GM19240 (cell line): ENCODE results near the gene TMCO6.

Experiments
- DNase-seq: peaks from one replicate; pipeline ENCODE4 v3.0.0; 2011; ENCODE audit warnings: low spot score; ENCODE audit not compliant: insufficient read length

TMCO6 gene

GRCh38 chr5:140672455-140673186, 33.4 kb downstream of the TMCO6 start:
- no peak for DNase-seq

GRCh38 chr5:140673187-140673976, 34.1 kb downstream of the TMCO6 start, which contains the start of gene DND1:
Gene DND1, minus strand, starts transcription at chr5:140673576. Its CDS starts 34 bp downstream, at chr5:140673542.
- no peak for DNase-seq

DNA sequence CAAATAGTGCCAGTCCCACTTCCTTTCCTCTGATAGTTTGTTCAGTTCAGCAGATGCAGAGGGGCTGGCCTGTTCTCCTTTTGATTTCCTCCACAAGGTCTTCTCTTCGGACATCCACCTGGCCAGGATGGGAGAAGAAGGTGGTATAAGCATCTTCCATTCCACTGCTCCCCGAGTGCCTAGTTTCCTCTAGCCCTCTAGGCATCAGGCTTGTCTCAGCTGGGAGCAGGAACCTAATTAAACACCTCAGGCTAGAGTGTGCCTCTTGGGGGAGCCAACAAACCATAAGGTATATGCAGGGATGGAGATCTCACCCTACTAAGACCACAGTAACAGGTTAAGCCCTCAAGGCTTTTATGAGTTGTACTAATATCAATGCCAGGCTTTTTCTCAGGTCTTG, 35.0 kb downstream of the TMCO6 start:
- no peak for DNase-seq

- no peak for DNase-seq
Observed at GRCh38 chr5:140674629-140675028, 35.4 kb downstream of the TMCO6 start.

- DNase-seq, result peak; percentile 51
Observed at GRCh38 chr5:140677947-140678346, 38.7 kb downstream of the TMCO6 start.

GRCh38 chr5:140678993-140679392, 39.7 kb downstream of the TMCO6 start:
- no peak for DNase-seq

GRCh38 chr5:140690376-140690932, 51.2 kb downstream of the TMCO6 start:
- no peak for DNase-seq

GRCh38 chr5:140690941-140691924, 52.0 kb downstream of the TMCO6 start, which contains the start of the genes HARS1 and HARS2:
Gene HARS1, minus strand, starts transcription at chr5:140691370. Its CDS starts 66 bp downstream, at chr5:140691304.
Gene HARS2, plus strand, starts transcription at chr5:140691455. Its CDS starts 194 bp downstream, at chr5:140691649.
- peak; percentile 87 for DNase-seq

DNA sequence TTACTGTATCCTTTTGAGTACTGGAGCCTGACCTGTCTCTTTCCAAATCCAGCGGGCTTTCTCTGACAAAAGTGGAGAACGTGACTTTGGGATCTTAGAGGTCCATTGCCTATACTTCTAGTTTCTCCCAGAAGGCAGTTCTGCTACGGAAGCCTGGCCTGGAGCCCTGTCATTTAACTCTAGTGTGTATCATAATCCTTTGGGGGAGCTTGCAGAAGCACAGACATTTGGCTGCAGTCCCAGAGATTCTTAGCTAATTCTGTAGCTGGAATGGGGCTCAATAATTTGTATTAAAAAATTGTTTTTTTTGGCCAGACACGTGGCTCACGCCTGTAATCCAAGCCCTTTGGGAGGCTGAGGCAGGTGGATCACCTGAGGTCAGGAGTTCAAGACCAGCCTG, 55.0 kb downstream of the TMCO6 start:
- no peak for DNase-seq
